K562 (cell line): ENCODE measurements around the gene FOXR1. TPM values are rescaled to one million over a fixed set of nuclear protein-coding genes. Genes with fewer than 3 reads are reported as not detected.
"Not testable (repeated sequence)": the region's sequence is repeated elsewhere in the genome, so short reads cannot be mapped to it uniquely, and the experiment has no call there.

Experiments used
- ATAC-seq: fragments of 200-7000 bp; cut with Tn5 transposase; 3 replicates; pipeline ENCODE4 v1.9.1; 2020; ENCODE audit warnings: moderate library complexity
- BruUV-seq: library from RNA; stranded (reverse); fragments of 400-500 nt; replicated peaks from 2 replicates; lab custom pipeline; 2021; lab: Mats Ljungman, UMichigan
- CTCF ChIA-PET: fragments of 300-600 bp; formaldehyde crosslinking; extraction: SDS; loops from one replicate; lab custom pipeline; 2021; ENCODE audit warnings: low intra/inter-chr PET ratio; lab: Yijun Ruan, JAX
- POLR2A ChIA-PET: fragments of 300-600, 350-650 bp; sonication (Branson Sonifier 250); formaldehyde crosslinking; extraction: SDS; loops from one replicate; lab custom pipeline; 2021; ENCODE audit warnings: antibody characterized with exemption, inconsistent platforms; lab: Yijun Ruan, JAX
- DNase-seq, 4 experiments: peaks; one replicate each; pipeline versions ENCODE4 v3.0.0 to v3.0.0-alpha.2; 2011 to 2018; ENCODE audit warnings: low spot score in 3 of 4, mixed read lengths in 3 of 4; ENCODE audit errors: extremely low read depth in 1 of 4
- FAIRE-seq: peaks from 2 replicates; lab custom pipeline; 2011; peaks lifted over from hg19 to GRCh38; lab: Jason Lieb, UNC
- H2AFZ ChIP-seq: 2 replicates; pipeline ENCODE4 v1.6.0; 2011; ENCODE audit warnings: low read depth, low read length, control low read depth, inconsistent platforms
- H3K27ac ChIP-seq: fragments of 200-600 bp; 3 replicates; pipeline ENCODE4 v1.8.0; 2011; ENCODE audit warnings: low read depth, mild to moderate bottlenecking, control low read depth, inconsistent platforms, low read length, moderate library complexity, mixed read lengths; ENCODE audit errors: extremely low read depth
- H3K27me3 ChIP-seq, 2 experiments: fragments of 300-600 bp in 1 of 2; 2 replicates in 1 of 2; 3 replicates in 1 of 2; pipeline versions ENCODE4 v1.6.0 to v1.8.0; 2011; ENCODE audit warnings: inconsistent platforms in 2 of 2, low read length in 2 of 2, mild to moderate bottlenecking in 1 of 2, mixed read lengths in 1 of 2, moderate library complexity in 1 of 2; ENCODE audit not compliant: control insufficient read depth in 2 of 2, insufficient read depth in 2 of 2
- H3K36me3 ChIP-seq: fragments of 300-600 bp; 3 replicates; pipeline ENCODE4 v1.8.0; 2011; ENCODE audit warnings: mild to moderate bottlenecking, low read length, inconsistent platforms; ENCODE audit not compliant: control insufficient read depth, insufficient read depth
- H3K4me1 ChIP-seq, 2 experiments: fragments of 200-600 bp in 1 of 2; replicated peaks in 1 of 2; 2 replicates in 1 of 2; 3 replicates in 1 of 2; pipeline versions ENCODE4 v1.5.1 to v1.8.0; 2011; ENCODE audit warnings: inconsistent platforms in 2 of 2, low read length in 2 of 2, mild to moderate bottlenecking in 1 of 2, mixed read lengths in 1 of 2, moderate library complexity in 1 of 2; ENCODE audit not compliant: control insufficient read depth in 2 of 2, insufficient read depth in 2 of 2
- H3K4me2 ChIP-seq: 2 replicates; pipeline ENCODE4 v1.6.1; 2011; ENCODE audit warnings: low read length, control low read depth, inconsistent platforms, mixed read lengths; ENCODE audit not compliant: insufficient read depth
- H3K4me3 ChIP-seq: fragments of 200-600 bp; sonication (generic), shearing (Covaris generic); 2 replicates; pipeline ENCODE4 v1.5.1; 2016; ENCODE audit warnings: control low read depth, inconsistent platforms
- H3K79me2 ChIP-seq: fragments of 200-600 bp; 3 replicates; pipeline ENCODE4 v1.8.0; 2011; ENCODE audit warnings: low read length, inconsistent platforms; ENCODE audit not compliant: control insufficient read depth, insufficient read depth
- H3K9ac ChIP-seq, 2 experiments: 2 replicates each; pipeline versions ENCODE4 v1.6.0 to v1.6.1; 2011; ENCODE audit warnings: low read depth in 2 of 2, low read length in 2 of 2, control low read depth in 1 of 2, inconsistent platforms in 1 of 2, mild to moderate bottlenecking in 1 of 2, mixed read lengths in 1 of 2; ENCODE audit not compliant: insufficient read depth in 1 of 2
- H3K9me1 ChIP-seq: one replicate; pipeline ENCODE4 v1.6.0; 2011; ENCODE audit warnings: inconsistent platforms, mild to moderate bottlenecking, low read length, moderate library complexity; ENCODE audit not compliant: control insufficient read depth, insufficient read depth
- H3K9me3 ChIP-seq: replicated peaks from 2 replicates; pipeline ENCODE4 v1.5.1; 2011; ENCODE audit warnings: low read depth, low read length, inconsistent platforms; ENCODE audit not compliant: control insufficient read depth, insufficient read depth
- H4K20me1 ChIP-seq: replicated peaks from 2 replicates; pipeline ENCODE4 v1.6.1; 2011; ENCODE audit warnings: low read length, inconsistent platforms, mixed read lengths; ENCODE audit not compliant: control insufficient read depth, insufficient read depth
- DPF2 ChIP-seq: fragments of 450-650 bp; IDR thresholded peaks from 2 replicates; pipeline ENCODE4 v1.6.1; 2016
- FOXM1 ChIP-seq, 2 experiments: fragments of 450-650 bp in 1 of 2; sonication (generic) in 1 of 2; formaldehyde crosslinking in 1 of 2; IDR thresholded peaks; 2 replicates each; pipeline versions ENCODE4 v1.6.1 to v1.9.0; 2017 to 2022; ENCODE audit warnings: low read depth in 2 of 2, mild to moderate bottlenecking in 2 of 2, missing genetic modification reagents in 1 of 2, moderate library complexity in 1 of 2
- POLR2G ChIP-seq: fragments of 200-400 bp; formaldehyde crosslinking; IDR thresholded peaks from 2 replicates; pipeline ENCODE4 v1.6.1; 2017; ENCODE audit warnings: low read depth, mild to moderate bottlenecking, antibody characterized with exemption, low read length, moderate library complexity
- RBBP5 ChIP-seq: fragments of 200-600 bp; sonication (generic); IDR thresholded peaks from 2 replicates; pipeline ENCODE4 v1.6.1; 2012; ENCODE audit warnings: borderline replicate concordance, mild to moderate bottlenecking, low read length, control low read depth, inconsistent platforms; ENCODE audit not compliant: insufficient read depth, poor library complexity, severe bottlenecking
- TAL1 ChIP-seq: fragments of 450-650 bp; IDR thresholded peaks from 2 replicates; pipeline ENCODE4 v1.6.1; 2016; ENCODE audit warnings: mild to moderate bottlenecking
- ZBED1 ChIP-seq: IDR thresholded peaks from 2 replicates; pipeline ENCODE4 v1.6.1; 2014
- WGBS: fragments of 100-300 bp; shearing (Covaris generic); methylation state at CpG from one replicate; pipeline ENCODE4 v1.1.6; 2016; ENCODE audit warnings: low coverage, mixed read lengths; ENCODE audit not compliant: insufficient coverage; ENCODE audit errors: missing lambda C conversion rate; 5-methylcytosine and 5-hydroxymethylcytosine counted together
- in situ Hi-C: fragments of 300-500 bp; cut with MboI; formaldehyde crosslinking; loops from 4 replicates; pipeline ENCODE4 v1.15.0; 2018; ENCODE audit warnings: inconsistent platforms, mixed read lengths
- intact Hi-C: fragments of 100-400 bp; cut with micrococcal nuclease; formaldehyde crosslinking; loops from 2 replicates; pipeline ENCODE4 v1.14.2; 2022
- polyA plus RNA-seq, 8 experiments: library from polyadenylated mRNA; depleted of rRNA in 4 of 8; stranded (reverse) in 5 of 8; unstranded in 3 of 8; fragments of >200 nt; fragmentation: Nextera tagmentation in 2 of 8; fragmentation: Illumina TruSeq in 1 of 8; extraction: Ambion mirVana in 2 of 8; extraction: Trizol in 1 of 8; gene quantifications; 2 replicates each; pipeline versions ENCODE4 v1.2.1 to v1.2.3, GENCODE V29; 2011 to 2014; ENCODE audit warnings: inconsistent platforms in 1 of 8, missing spikeins in 1 of 8
- total RNA-seq, 7 experiments: library from RNA; depleted of rRNA in 6 of 7; stranded (reverse); fragments of >200 nt in 6 of 7; fragmentation: Illumina TruSeq in 2 of 7; extraction: Trizol in 2 of 7; gene quantifications; 2 replicates each; pipeline versions ENCODE4 v1.2.1 to v1.2.3, GENCODE V29; 2011 to 2021; ENCODE audit warnings: low replicate concordance in 1 of 7

The FOXR1 gene
- total and polyA plus RNA-seq, 9 of the 15 experiments (the other 6 are each of a cell fraction or from before 2014, with no cell fraction given) = not detected

- TF ChIP-seq RBBP5 = no peak
- TF ChIP-seq ZBED1 = no peak
- no peak for TF ChIP-seq FOXM1 (IDR thresholded peaks at IDR 0.05; ENCODE audit: low read depth)
- TF ChIP-seq FOXM1 (CRISPR knock-in tag; IDR thresholded peaks at IDR 0.05; ENCODE audit: low read depth) = no peak
- TF ChIP-seq TAL1 = no peak
- TF ChIP-seq DPF2 = no peak
Observed at GRCh38 chr11:118988280-118988679, 16.7 kb downstream of the FOXR1 start (continued).

- BruUV-seq, H3K4me1 ChIP-seq, DNase-seq, H3K4me3 ChIP-seq, H3K9me1 ChIP-seq, H4K20me1 ChIP-seq, H3K79me2 ChIP-seq, H3K27ac ChIP-seq, POLR2A ChIA-PET, H3K9me3 ChIP-seq, CTCF ChIA-PET, H3K36me3 ChIP-seq, H3K4me2 ChIP-seq, FAIRE-seq, ATAC-seq, H3K9ac ChIP-seq, in situ Hi-C loops, H3K27me3 ChIP-seq, H2AFZ ChIP-seq, intact Hi-C loops: not testable (repeated sequence)
- whole genome bisulfite sequencing = 95% methylated on average over 14 of the region's 44 CpGs
- TF ChIP-seq POLR2G = 0 out of 2 replicates have a peak, but pooled peaks have one; percentile 29
Observed at GRCh38 chr11:118991486-118992038, 20.0 kb downstream of the FOXR1 start.
